H7 (cell line): Measurements from ENCODE around the gene GALNT18. TPM values are rescaled to one million over a fixed set of nuclear protein-coding genes. Genes with fewer than 3 reads are reported as not detected.
"Not testable (repeated sequence)": the region's sequence is repeated elsewhere in the genome, so short reads cannot be mapped to it uniquely, and the experiment has no call there.

Experiments used
- DNase-seq: peaks from one replicate; pipeline ENCODE4 v3.0.0; 2012
- H3K27me3 ChIP-seq: 2 replicates; pipeline ENCODE4 v1.6.0; 2011; ENCODE audit warnings: mild to moderate bottlenecking, low read length; ENCODE audit not compliant: control insufficient read depth, insufficient read depth
- H3K36me3 ChIP-seq: replicated peaks from 2 replicates; pipeline ENCODE4 v1.5.1; 2011; ENCODE audit warnings: low read length; ENCODE audit not compliant: control insufficient read depth, insufficient read depth
- H3K4me3 ChIP-seq: 2 replicates; pipeline ENCODE4 v1.5.1; 2011; ENCODE audit warnings: low read depth, mild to moderate bottlenecking, control low read depth, low read length, moderate library complexity; ENCODE audit not compliant: insufficient read depth
- total RNA-seq: library from RNA; depleted of rRNA; stranded (reverse); fragments of >200 nt; shearing (Covaris generic); gene quantifications from 2 replicates; pipeline ENCODE4 v1.2.3, GENCODE V29; 2014

The GALNT18 gene
- total RNA-seq, 1 experiment from 2014 or later, result 1.9 TPM

- no peak for DNase-seq
- no peaks in the 10 kb centered on the region for H3K36me3 ChIP-seq
- no peak overlapping the region for H3K4me3 ChIP-seq
- no peaks in the 10 kb centered on the region; the same call in 1 of the 2 replicates for H3K27me3 ChIP-seq
These were observed 243.4 kb downstream of the GALNT18 start for GRCh38 chr11:11378184-11378940.

- Histone ChIP-seq H3K4me3 (no peak overlapping the region), H3K27me3 (no peaks in the 10 kb centered on the region; the same call in 1 of the 2 replicates), H3K36me3 (no peaks in the 10 kb centered on the region)
- DNase-seq, result no peak
These were observed 247.3 kb downstream of the GALNT18 start for GRCh38 chr11:11374358-11375148.

GRCh38 chr11:11373934-11374333 is 247.9 kb downstream of the GALNT18 start:
- Histone ChIP-seq H3K27me3 (no peaks in the 10 kb centered on the region; the same call in 1 of the 2 replicates), H3K4me3 (no peak overlapping the region), H3K36me3 (no peaks in the 10 kb centered on the region)
- DNase-seq, result peak; percentile 45

GRCh38 chr11:11372461-11372860 is 249.3 kb downstream of the GALNT18 start:
- Histone ChIP-seq H3K36me3 (no peaks in the 10 kb centered on the region), H3K4me3 (no peak overlapping the region), H3K27me3 (no peaks in the 10 kb centered on the region; the same call in 1 of the 2 replicates)
- DNase-seq, result no peak

- DNase-seq, result no peak
- no peak overlapping the region for H3K4me3 ChIP-seq
- H3K27me3 ChIP-seq, result no peaks in the 10 kb centered on the region; the same call in 1 of the 2 replicates
- H3K36me3 ChIP-seq, result no peaks in the 10 kb centered on the region
These were observed 250.9 kb downstream of the GALNT18 start for GRCh38 chr11:11370962-11371303.

GRCh38 chr11:11370255-11370961 is 251.4 kb downstream of the GALNT18 start:
- no peak overlapping the region for H3K4me3 ChIP-seq
- H3K27me3 ChIP-seq, result no peaks in the 10 kb centered on the region; the same call in 1 of the 2 replicates
- H3K36me3 ChIP-seq, result no peaks in the 10 kb centered on the region
- no peak for DNase-seq

- H3K27me3 ChIP-seq, result no peaks in the 10 kb centered on the region; the same call in 1 of the 2 replicates
- no peak for DNase-seq
- no peak overlapping the region for H3K4me3 ChIP-seq
- no peaks in the 10 kb centered on the region for H3K36me3 ChIP-seq
These were observed 255.0 kb downstream of the GALNT18 start for GRCh38 chr11:11366793-11367192.

- Histone ChIP-seq H3K27me3 (no peaks in the 10 kb centered on the region; the same call in 1 of the 2 replicates), H3K36me3 (no peaks in the 10 kb centered on the region), H3K4me3 (no peak overlapping the region)
- DNase-seq, result no peak
These were observed 258.1 kb downstream of the GALNT18 start for GRCh38 chr11:11363674-11364073.

- no peaks in the 10 kb centered on the region for H3K36me3 ChIP-seq
- no peaks in the 10 kb centered on the region for H3K27me3 ChIP-seq
- no peak for DNase-seq
- no peak overlapping the region for H3K4me3 ChIP-seq
These were observed 262.2 kb downstream of the GALNT18 start for GRCh38 chr11:11359611-11360010.

- no peaks in the 10 kb centered on the region for H3K36me3 ChIP-seq
- no peaks in the 10 kb centered on the region for H3K27me3 ChIP-seq
- DNase-seq, result no peak
- H3K4me3 ChIP-seq, result no peak overlapping the region
These were observed 265.0 kb downstream of the GALNT18 start for GRCh38 chr11:11356842-11357241.

GRCh38 chr11:11352878-11353277 is 268.9 kb downstream of the GALNT18 start, which contains the start of gene CSNK2A3:
CSNK2A3 (minus strand) TSS chr11:11353250; CDS start chr11:11353119, 131 bp downstream.
- not testable (repeated sequence) for H3K4me3 ChIP-seq, DNase-seq, H3K27me3 ChIP-seq, H3K36me3 ChIP-seq

- not testable (repeated sequence) for H3K4me3 ChIP-seq, DNase-seq, H3K36me3 ChIP-seq, H3K27me3 ChIP-seq
These were observed 270.0 kb downstream of the GALNT18 start for GRCh38 chr11:11351851-11352250.

- Histone ChIP-seq H3K27me3 (no peaks in the 10 kb centered on the region), H3K36me3 (no peaks in the 10 kb centered on the region), H3K4me3 (no peak overlapping the region)
- no peak for DNase-seq
These were observed 270.7 kb downstream of the GALNT18 start for GRCh38 chr11:11351042-11351586.

GRCh38 chr11:11349870-11350337 is 271.9 kb downstream of the GALNT18 start:
- H3K36me3 ChIP-seq, result no peaks in the 10 kb centered on the region
- H3K27me3 ChIP-seq, result no peaks in the 10 kb centered on the region
- no peak for DNase-seq
- no peak overlapping the region for H3K4me3 ChIP-seq
